Suprapubic skin (tissue), 3 donors: ENCODE measurements around the gene NSUN5.

Experiments
- EP300 ChIP-seq: sonication (generic); formaldehyde crosslinking; IDR thresholded peaks from one replicate; pipeline ENCODE4 v1.6.1; 2017; ENCODE audit warnings: antibody characterized with exemption
- POLR2A ChIP-seq, 2 donors: fragments of 450-650 bp; IDR thresholded peaks; one replicate each; pipeline ENCODE4 v1.6.1; 2017; ENCODE audit warnings: antibody characterized with exemption in 2 of 2, mild to moderate bottlenecking in 2 of 2, moderate library complexity in 2 of 2
- TF ChIP-seq, protein P1 (sequence below), 2 donors: fragments of 200-600 bp in 1 of 2; fragments of 450-650 bp in 1 of 2; sonication (generic) in 1 of 2; IDR thresholded peaks; one replicate each; pipeline ENCODE4 v1.5.1; 2016 to 2019; ENCODE audit warnings: antibody characterized with exemption in 2 of 2, mild to moderate bottlenecking in 1 of 2, moderate library complexity in 1 of 2

DNA sequence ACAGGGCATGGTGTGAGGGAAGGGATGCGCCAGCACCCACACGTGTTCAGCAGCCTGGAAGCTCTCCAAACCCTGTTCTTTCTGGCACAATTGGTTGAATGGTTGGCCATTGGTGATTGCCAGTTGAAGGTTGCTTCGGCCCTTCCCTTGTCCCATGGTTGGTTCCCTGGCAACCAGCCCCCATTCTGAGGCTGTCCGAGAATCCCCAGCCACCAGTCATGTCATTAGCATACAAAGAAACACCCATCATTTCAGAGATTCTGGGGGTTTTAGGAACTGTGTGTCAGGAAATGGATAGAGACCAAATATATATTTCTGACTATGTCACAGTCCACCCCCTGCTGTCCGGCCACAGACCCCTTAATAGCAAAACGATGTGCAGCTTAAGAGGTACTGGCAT lies 41.1 kb upstream of the NSUN5 start:
- TF ChIP-seq POLR2A (IDR thresholded peaks at IDR 0.05): no peak
- TF ChIP-seq, protein P1, sequence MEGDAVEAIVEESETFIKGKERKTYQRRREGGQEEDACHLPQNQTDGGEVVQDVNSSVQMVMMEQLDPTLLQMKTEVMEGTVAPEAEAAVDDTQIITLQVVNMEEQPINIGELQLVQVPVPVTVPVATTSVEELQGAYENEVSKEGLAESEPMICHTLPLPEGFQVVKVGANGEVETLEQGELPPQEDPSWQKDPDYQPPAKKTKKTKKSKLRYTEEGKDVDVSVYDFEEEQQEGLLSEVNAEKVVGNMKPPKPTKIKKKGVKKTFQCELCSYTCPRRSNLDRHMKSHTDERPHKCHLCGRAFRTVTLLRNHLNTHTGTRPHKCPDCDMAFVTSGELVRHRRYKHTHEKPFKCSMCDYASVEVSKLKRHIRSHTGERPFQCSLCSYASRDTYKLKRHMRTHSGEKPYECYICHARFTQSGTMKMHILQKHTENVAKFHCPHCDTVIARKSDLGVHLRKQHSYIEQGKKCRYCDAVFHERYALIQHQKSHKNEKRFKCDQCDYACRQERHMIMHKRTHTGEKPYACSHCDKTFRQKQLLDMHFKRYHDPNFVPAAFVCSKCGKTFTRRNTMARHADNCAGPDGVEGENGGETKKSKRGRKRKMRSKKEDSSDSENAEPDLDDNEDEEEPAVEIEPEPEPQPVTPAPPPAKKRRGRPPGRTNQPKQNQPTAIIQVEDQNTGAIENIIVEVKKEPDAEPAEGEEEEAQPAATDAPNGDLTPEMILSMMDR (IDR thresholded peaks at IDR 0.05): no peak
- TF ChIP-seq EP300: no peak
